ENCODE results near the gene CAMK1D.

DNA sequence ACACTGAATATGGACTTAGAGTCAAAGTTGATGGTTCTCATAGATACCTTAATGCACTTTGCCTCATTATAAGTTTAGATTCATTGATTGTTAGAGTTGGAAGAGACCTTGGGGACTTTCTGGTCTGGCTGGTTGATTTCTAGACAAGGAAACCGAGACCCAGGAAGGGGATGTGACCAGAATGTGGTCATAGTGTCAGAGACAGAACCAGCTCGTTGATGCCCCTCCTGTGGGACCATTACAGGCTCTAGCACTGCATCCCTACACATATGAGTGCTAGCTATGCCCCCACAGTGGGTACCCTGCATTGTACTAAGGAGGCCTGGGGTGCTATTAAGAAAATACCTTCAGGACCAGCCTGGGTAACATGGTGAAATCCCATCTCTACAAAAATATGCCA lies 306.6 kb downstream of the CAMK1D start:
- TF ChIP-seq, protein P1, sequence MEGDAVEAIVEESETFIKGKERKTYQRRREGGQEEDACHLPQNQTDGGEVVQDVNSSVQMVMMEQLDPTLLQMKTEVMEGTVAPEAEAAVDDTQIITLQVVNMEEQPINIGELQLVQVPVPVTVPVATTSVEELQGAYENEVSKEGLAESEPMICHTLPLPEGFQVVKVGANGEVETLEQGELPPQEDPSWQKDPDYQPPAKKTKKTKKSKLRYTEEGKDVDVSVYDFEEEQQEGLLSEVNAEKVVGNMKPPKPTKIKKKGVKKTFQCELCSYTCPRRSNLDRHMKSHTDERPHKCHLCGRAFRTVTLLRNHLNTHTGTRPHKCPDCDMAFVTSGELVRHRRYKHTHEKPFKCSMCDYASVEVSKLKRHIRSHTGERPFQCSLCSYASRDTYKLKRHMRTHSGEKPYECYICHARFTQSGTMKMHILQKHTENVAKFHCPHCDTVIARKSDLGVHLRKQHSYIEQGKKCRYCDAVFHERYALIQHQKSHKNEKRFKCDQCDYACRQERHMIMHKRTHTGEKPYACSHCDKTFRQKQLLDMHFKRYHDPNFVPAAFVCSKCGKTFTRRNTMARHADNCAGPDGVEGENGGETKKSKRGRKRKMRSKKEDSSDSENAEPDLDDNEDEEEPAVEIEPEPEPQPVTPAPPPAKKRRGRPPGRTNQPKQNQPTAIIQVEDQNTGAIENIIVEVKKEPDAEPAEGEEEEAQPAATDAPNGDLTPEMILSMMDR (conservative IDR thresholded peaks at IDR 0.05; ENCODE audit: low read length), result no peak
- TF ChIP-seq EZH2phosphoT487 (IDR thresholded peaks at IDR 0.05; ENCODE audit: borderline replicate concordance, low read depth, low read length), result no peak

Data from OCI-LY7 (cell line).